IMR-90 (cell line): ENCODE data around the gene CDV3.

Source experiments
- BHLHE40 ChIP-seq: fragments of 150-350 bp; IDR thresholded peaks from 2 replicates; pipeline ENCODE4 v1.6.1; 2016; ENCODE audit warnings: mild to moderate bottlenecking, low read depth, low read length
- CEBPB ChIP-seq: IDR thresholded peaks from 2 replicates; pipeline ENCODE4 v1.6.1; 2012; ENCODE audit warnings: low read depth, low read length, improper control_type of control experiment
- CHD1 ChIP-seq: IDR thresholded peaks from 2 replicates; pipeline ENCODE4 v1.6.1; 2012; ENCODE audit warnings: low read depth, low read length, improper control_type of control experiment
- CTCF ChIP-seq: conservative IDR thresholded peaks from 2 replicates; pipeline ENCODE4 v1.5.1; 2012; ENCODE audit warnings: mild to moderate bottlenecking, low read depth, low read length, improper control_type of control experiment
- ELK1 ChIP-seq: fragments of 150-350 bp; IDR thresholded peaks from 2 replicates; pipeline ENCODE4 v1.6.1; 2016; ENCODE audit warnings: low read depth, mild to moderate bottlenecking, low read length, moderate library complexity, borderline replicate concordance
- FOS ChIP-seq: fragments of 150-350 bp; IDR thresholded peaks from 2 replicates; pipeline ENCODE4 v1.6.1; 2016; ENCODE audit warnings: low read depth, low read length
- MAFK ChIP-seq: IDR thresholded peaks from 2 replicates; pipeline ENCODE4 v1.6.1; 2012; ENCODE audit warnings: low read depth, low read length, improper control_type of control experiment
- MXI1 ChIP-seq: IDR thresholded peaks from 2 replicates; pipeline ENCODE4 v1.6.1; 2012; ENCODE audit warnings: low read depth, mild to moderate bottlenecking, low read length, moderate library complexity, borderline replicate concordance
- POLR2A ChIP-seq: IDR thresholded peaks from 2 replicates; pipeline ENCODE4 v1.6.1; 2012; ENCODE audit warnings: mild to moderate bottlenecking, low read depth, low read length
- RAD21 ChIP-seq: IDR thresholded peaks from 2 replicates; pipeline ENCODE4 v1.6.1; 2012; ENCODE audit warnings: low read length, improper control_type of control experiment
- RFX5 ChIP-seq: IDR thresholded peaks from 2 replicates; pipeline ENCODE4 v1.8.0; 2012; ENCODE audit warnings: low read depth, mild to moderate bottlenecking, low read length, moderate library complexity
- SMC3 ChIP-seq: fragments of 150-350 bp; IDR thresholded peaks from 2 replicates; pipeline ENCODE4 v1.6.1; 2016; ENCODE audit warnings: low read depth, mild to moderate bottlenecking, antibody characterized with exemption, low read length, moderate library complexity
- USF2 ChIP-seq: fragments of 150-350 bp; IDR thresholded peaks from 2 replicates; pipeline ENCODE4 v1.6.1; 2017; ENCODE audit warnings: mild to moderate bottlenecking, antibody characterized with exemption, low read length, low read depth

GRCh38 chr3:133598405-133598804 lies 24.9 kb downstream of the CDV3 start:
- TF ChIP-seq RFX5 (no peak), CTCF (no peak), POLR2A (no peak), CEBPB (no peak), RAD21 (no peak), BHLHE40 (no peak), CHD1 (no peak), ELK1 (no peak), MXI1 (no peak), SMC3 (no peak), USF2 (no peak), MAFK (no peak), FOS (no peak)
